GM18873 (cell line): ENCODE results near the gene OR8B12.

Experiments
- ATAC-seq: cut with Tn5 transposase; IDR thresholded peaks from one replicate; pipeline ENCODE4 v1.9.1; 2021; ENCODE audit warnings: mild to moderate bottlenecking, moderate library complexity, moderate number of reproducible peaks; ENCODE audit not compliant: unreplicated experiment, low FRiP score

The OR8B12 gene

GRCh38 chr11:124543554-124543953 lies at the start of gene OR8B12:
OR8B12 (minus strand) TSS chr11:124543654; CDS start chr11:124543654, 0 bp downstream.
- ATAC-seq, result no peak

- no peak for ATAC-seq
Measured at GRCh38 chr11:124592627-124593026, 49.2 kb upstream of the OR8B12 start.

- ATAC-seq, result no peak
Measured at GRCh38 chr11:124591430-124591829, 48.0 kb upstream of the OR8B12 start.

GRCh38 chr11:124586238-124586860 lies 42.9 kb upstream of the OR8B12 start:
- no peak for ATAC-seq

- no peak for ATAC-seq
Measured at GRCh38 chr11:124584681-124585372, 41.4 kb upstream of the OR8B12 start.

GRCh38 chr11:124583781-124584180 lies 40.3 kb upstream of the OR8B12 start:
- no peak for ATAC-seq

- ATAC-seq, result no peak
Measured at GRCh38 chr11:124582565-124582964, 39.1 kb upstream of the OR8B12 start.

- no peak for ATAC-seq
Measured at GRCh38 chr11:124581817-124582216, 38.4 kb upstream of the OR8B12 start.

- ATAC-seq, result no peak
Measured at GRCh38 chr11:124578761-124579160, 35.3 kb upstream of the OR8B12 start.

GRCh38 chr11:124577716-124578427 lies 34.4 kb upstream of the OR8B12 start:
- no peak for ATAC-seq

- ATAC-seq, result no peak
Measured at GRCh38 chr11:124570160-124570559, 26.7 kb upstream of the OR8B12 start.

GRCh38 chr11:124569697-124570096 lies 26.2 kb upstream of the OR8B12 start, which contains the start of gene OR8A1:
OR8A1 (plus strand) TSS chr11:124569997; CDS start chr11:124570120, 123 bp downstream.
- ATAC-seq, result no peak

- ATAC-seq, result no peak
Measured at GRCh38 chr11:124556828-124557227, 13.4 kb upstream of the OR8B12 start.

- ATAC-seq, result no peak
Measured at GRCh38 chr11:124551987-124552386, 8.5 kb upstream of the OR8B12 start.

- ATAC-seq, result no peak
Measured at GRCh38 chr11:124551189-124551588, 7.7 kb upstream of the OR8B12 start.

GRCh38 chr11:124543145-124543544 lies 309 bp downstream of the OR8B12 start:
- no peak for ATAC-seq

GRCh38 chr11:124541204-124541603 lies 2.2 kb downstream of the OR8B12 start:
- ATAC-seq, result no peak

- no peak for ATAC-seq
Measured at GRCh38 chr11:124538019-124538418, 5.4 kb downstream of the OR8B12 start.

GRCh38 chr11:124536520-124536919 lies 6.9 kb downstream of the OR8B12 start:
- no peak for ATAC-seq

- ATAC-seq, result no peak
Measured at GRCh38 chr11:124535552-124536232, 7.8 kb downstream of the OR8B12 start.

GRCh38 chr11:124534051-124534450 lies 9.4 kb downstream of the OR8B12 start:
- no peak for ATAC-seq
